Activated naive CD8-positive, alpha-beta T cell treated with anti-CD3 and anti-CD28 coated beads, Interleukin-2, amount 50 U/mL, for 16 hours (primary cell): ENCODE data around the gene PRPS2.

Experiments used
- DNase-seq: peaks from one replicate; pipeline ENCODE4 v3.0.0-alpha.2; 2020; ENCODE audit warnings: low read depth, low spot score

Gene PRPS2

DNA sequence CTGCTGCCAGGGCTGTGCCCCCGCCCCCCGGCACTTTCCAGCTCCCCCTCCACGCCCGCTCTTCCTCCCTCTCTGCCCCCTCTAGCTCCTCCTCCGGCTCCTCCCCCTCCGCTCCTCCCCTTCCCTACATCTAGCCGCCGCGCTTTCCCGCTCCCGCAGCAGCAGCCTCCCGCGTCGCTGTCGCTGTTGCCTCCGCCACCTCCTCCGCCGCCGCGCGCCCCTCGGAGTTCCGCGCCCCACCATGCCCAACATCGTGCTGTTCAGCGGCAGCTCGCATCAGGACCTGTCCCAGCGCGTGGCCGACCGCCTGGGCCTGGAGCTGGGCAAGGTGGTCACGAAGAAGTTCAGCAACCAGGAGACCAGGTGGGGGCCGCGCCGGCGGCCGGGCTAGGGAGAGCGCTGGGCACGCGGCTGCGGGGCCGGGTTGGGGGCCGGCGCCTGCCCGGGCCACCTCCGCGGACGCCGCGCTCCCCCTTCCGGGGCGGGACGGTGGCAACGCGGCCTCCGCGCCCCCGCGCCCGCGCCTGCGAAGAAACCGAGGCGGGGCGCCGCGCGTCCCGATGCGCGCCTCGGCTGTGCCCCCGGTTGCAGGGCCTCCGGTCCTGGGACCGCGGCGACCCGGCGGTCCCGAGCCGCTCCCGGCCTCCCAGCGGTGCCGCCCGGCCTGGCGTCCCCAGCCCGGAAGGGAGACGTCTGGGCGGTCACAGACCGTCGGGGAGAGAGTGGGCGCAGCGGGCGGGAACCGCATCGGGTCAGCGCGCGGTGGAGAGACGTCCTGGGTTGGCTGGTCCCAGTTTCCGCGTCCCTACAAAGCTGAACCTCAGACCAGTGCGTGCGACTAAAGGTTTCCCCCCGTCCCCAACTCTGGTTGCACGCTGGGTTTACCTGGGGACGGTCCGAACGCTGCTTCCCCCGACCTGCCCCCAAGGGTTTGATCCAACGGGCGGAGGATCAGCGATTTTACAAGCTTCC lies at the start of gene PRPS2:
Gene PRPS2, plus strand, starts transcription at position 156 of the 972 bp plus-strand sequence. Its CDS starts 86 bp downstream, at position 242.
- DNase-seq = peak; percentile 62

DNA sequence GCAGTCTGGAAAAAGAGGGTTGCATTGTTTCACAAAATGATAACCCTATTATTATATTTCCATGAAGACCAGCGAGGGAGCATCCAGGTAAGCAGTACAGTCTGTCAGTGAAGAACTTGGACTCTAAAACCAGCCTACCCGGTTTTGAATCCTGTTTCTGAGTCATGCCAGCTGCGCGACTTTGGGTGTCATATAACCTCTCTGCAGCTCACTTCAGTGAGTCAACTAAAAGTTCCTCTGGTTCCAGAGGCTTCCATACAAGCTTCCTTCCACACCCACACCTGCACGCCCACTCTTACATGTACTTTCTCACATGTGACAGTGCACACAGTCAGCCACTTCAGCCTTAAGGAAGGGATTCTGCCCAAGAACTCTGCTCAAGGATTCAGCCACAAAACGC lies 49.8 kb upstream of the PRPS2 start:
- no peak for DNase-seq

DNA sequence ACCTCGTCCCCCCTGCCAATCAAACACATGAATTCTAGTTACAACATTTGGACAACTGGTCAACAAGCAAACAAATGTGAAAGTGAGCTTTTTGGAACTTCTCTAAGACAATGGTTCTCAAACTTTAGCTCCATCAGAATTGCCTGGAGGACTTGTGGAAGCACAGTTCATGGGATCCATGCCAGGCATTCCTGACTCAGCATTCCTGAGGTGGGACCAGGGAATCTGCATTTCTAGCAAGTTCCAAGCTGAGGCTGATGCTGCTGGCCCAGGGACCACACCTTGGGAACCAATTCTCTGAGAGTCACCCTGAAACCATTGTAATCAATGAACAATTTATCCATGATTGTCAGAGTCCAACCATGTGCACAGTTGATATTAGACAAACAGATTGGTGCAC lies 43.8 kb upstream of the PRPS2 start:
- DNase-seq = no peak

DNA sequence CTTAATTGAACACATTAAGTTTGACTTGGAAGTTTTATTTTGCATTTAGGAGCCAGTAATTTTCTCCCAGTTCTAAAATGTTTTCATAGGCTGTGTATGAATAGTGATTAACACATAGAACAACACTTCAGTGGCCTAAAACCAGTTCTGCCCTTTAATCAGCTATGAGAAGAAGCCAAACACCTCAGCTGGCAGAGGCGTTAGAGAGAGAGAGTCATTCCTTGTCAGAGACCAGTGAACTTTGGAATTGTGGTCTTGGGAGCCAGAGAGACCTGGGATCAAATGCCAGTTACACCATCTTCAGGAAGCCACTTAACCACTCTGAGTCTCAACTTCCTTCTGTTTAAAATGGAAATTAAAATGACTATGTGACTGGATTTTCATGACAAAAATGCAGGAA lies 39.3 kb upstream of the PRPS2 start:
- no peak for DNase-seq

DNA sequence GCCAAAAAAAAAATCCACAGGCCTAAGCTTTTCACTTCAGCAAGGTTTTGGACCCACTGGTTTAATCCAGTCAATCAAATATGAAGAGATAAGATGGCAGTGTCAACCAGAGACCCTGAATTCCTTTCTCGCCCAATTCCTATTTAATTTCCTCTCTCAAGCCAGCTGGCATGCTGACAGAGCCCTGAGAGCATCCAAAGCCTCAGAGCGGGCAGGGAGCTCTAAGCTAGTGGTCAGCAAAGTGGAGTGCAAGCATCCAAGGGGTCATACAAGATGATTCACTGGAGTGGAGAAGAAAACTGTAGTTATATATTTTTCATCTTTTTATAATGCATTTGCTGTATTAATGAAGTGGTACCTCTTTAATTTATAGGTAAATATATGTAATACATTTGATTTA lies 37.8 kb upstream of the PRPS2 start:
- DNase-seq = no peak

DNA sequence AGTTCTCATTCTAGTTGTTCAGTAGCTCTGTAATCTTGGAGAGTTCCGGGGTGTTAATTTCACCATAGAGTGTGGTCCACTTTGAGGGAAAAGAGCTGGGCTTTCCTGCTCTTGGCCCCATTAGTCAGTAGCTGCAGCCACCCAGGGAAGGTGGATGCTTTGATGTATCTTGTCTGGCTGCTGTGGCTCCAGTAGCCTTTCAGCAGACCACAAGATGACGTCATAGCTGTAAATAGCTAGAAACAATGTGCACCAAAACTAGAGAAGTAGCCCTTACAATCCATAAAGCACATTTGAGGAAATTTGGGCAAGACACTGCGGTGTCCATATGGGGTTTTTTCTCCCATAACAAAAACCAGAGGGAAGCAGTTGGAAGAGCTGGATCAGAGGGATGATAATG lies 32.9 kb upstream of the PRPS2 start:
- DNase-seq = no peak

DNA sequence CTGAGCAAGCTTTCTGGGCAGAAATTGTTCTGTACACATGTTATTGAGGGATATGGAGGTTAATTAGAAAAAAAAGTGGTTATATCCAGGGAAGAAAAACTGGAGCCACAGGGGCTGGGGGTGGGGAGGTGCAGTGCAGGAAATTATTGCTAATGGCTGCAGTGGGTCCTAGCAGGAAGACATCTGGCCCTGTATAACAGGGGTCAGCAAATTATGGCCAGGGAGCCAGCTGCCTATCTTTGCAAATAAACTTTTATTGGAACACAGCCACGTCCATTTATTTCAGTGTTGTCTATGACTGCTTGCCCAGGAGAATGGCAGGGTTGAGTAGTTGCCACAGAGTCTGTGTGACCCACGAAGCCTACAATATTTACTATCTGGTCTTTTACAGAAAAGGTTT lies 23.4 kb upstream of the PRPS2 start:
- no peak for DNase-seq

DNA sequence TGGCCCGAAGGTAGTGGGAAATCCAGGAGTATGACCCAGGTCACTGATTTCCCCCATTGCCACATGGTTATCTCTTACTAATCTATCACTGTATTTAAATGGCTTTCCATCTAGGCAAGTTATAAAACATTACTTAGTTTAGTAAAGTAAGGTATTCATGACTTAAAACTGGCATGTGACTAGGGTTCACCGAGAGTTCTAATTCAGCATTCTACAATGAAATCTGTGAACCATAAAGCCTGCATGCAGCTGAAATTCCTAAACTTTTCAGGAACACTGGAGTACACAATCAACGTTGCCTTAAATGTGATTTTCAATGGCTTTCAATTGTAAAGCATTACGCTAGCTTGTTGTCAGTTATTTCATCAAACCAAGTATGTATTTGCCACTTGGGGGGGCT lies 22.7 kb upstream of the PRPS2 start:
- no peak for DNase-seq

DNA sequence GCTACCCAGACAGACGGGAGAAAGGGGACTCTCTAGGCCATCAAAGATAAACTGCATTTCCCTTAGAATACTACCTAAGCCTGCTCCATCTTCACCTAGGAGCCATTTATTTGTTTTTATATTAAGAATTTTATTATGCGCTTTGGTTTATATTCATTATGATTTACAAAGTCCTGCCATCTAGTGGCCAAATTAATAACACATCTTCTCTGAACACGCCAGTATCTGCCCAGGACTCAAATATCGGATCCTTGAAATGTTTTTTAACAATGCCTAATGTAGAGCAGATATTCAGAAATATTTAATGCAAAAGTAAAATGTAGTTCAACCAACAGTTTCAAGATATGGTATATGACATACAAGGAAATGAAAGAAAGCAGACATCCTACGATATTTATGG lies 20.8 kb upstream of the PRPS2 start:
- DNase-seq = no peak

DNA sequence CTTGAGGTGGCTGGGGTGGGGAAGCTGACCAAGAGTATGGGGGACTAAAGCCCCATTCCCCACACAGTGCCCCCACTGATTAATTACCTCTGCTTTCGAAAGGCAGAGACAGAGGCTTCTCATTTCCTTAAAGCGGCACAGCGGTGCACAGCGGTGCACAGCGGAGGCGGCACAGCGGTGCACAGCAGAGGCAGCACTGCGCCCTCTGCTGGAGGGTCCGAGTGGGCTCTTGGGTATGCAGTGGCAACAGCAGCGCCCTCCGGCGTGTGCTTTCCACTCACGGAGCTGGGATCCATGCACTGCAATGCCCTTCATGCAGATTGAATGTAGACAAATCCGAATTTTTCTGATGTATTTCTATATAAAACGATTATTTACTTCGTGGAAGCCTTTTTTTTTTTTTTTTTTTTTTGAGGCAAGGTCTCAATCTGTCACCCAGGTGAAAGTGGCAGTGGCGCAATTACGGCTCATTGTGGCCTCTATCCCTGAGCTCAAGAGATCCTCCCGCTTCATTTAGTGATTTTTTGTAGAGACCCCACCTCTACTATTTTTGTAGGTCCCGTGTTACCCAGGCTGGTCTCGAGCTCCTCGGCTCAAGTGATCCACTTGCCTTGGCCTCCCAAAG lies 19.7 kb upstream of the PRPS2 start:
- peak; percentile 33 for DNase-seq

DNA sequence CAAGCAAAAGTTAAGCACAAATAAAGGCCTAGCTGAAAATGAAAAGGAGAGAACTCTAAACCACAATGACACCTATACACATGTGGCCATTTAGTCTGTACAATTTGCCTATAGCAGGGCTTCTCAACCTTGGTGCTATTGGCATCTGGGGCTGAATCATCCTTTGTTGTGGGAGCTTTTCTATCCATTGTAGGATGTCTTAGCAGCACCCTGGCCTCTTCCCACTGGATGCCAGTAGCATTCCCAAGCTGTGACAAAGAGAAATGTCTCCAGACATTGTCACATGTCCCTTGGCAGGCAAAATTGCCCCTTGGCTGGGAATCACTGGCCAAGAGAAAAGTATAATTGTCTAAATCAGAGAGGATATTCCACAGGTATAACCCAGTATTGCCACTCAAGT lies 13.5 kb upstream of the PRPS2 start:
- no peak for DNase-seq

DNA sequence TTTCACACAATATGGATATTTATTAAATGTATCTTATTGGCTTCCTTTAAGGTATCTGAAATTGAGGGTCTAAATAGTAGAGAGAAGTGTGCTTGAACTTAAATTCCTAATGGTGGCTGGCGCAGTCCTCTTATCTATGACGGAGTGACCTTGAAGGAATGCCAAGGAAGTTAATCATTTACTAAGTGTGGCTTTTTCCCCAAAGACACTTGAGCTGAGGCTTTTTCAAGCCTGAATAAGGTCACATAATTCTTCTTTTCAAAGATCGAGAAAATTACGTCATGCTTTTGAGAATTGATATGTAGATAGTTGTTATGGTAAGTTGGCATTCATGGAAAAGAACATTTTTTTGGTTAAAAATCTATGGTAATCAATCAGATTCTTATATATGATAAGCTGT lies 11.7 kb upstream of the PRPS2 start:
- no peak for DNase-seq

DNA sequence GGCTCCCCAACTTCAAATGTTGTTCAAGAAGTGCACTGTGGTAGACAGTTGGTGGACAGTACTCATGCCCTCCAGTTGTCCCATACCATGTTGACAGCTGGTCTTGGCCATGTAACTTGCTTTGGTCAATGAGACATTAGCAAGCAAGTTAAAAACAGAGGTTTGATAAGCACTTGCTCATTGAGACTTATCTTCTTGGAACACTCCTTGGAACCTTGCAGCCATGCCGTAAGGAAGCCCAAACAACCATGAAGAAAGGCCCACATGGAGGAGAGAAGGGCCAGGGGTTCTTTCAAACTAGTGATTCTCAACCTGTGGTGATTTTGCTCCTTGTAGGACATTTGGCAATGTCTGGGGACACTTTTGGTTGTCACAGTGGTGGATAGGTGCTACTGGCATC lies 2.6 kb upstream of the PRPS2 start:
- no peak for DNase-seq

DNA sequence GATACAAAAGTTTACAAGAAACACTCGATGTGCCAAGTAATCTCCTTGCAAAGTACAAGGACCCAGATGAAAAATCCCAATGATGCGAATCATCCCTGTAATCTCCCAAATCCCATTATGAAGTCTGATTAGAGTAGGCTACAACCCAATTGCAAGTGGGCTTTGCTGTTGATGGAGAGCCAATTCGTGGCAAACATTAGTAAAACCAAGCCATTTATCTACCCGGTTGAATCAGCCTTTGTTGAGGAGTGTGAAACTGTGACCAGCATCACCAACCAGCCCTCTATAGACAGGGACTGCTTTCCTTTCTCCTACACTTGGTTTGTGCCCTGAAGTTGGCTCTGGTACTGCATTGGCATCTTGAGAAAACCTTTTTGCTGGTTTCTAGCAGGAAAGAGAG lies 1.2 kb upstream of the PRPS2 start:
- no peak for DNase-seq

DNA sequence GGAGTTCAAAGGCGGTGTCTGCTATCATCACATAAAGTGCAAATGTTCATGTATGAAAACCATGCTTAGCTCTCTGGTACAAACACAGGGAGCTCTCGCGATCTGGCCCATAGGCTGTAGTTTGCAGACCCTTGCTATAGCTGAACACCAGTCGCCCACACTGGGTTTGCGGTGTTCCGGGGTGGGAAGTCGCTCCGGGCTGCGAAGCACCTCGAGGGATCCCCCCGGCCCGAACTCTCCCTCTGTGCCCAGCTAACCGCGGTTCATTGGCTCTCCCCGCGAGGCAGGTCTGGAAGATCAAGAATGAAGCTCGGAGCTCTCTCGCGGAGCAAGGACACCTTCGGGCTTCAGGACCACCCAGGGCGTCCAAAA lies 341 bp upstream of the PRPS2 start:
- no peak for DNase-seq

DNA sequence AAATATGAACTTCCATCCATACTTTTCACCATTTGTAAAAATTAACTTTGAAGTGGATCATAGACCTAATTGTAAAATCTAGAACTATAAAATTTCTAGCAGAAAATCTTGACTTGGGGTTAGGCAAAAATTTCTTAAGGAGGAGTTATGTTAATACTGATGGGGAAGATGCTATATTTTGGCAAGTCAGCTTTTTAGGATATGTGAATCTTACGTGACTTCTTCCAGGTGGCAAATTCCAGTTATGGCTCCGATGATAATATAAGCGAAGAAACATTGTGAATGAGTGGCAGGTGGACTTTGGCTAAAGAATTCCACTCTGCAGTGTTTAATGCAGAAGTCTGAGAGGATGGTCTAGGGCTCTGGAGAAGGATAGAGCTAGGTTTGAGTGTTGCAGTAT lies 1.5 kb downstream of the PRPS2 start:
- no peak for DNase-seq

DNA sequence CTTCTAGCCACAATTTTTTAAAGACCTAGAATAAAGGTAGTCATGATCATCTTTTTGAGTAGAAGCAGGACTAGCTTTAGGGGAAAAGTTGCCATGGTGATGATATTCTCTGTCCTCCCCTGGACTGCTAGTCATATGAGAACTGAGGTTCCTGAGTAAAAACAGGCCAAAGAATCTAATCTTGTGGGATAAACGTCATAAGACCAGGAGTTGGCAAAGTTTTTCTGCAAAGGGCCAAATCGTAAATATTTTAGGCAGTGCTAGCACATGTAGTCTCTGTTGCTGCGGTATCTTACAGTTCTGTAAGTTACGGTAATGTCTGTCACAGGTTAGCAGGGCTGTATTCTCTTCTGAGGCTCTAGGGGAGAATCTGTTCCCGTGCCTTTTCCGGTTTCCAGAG lies 3.4 kb downstream of the PRPS2 start:
- DNase-seq = no peak

DNA sequence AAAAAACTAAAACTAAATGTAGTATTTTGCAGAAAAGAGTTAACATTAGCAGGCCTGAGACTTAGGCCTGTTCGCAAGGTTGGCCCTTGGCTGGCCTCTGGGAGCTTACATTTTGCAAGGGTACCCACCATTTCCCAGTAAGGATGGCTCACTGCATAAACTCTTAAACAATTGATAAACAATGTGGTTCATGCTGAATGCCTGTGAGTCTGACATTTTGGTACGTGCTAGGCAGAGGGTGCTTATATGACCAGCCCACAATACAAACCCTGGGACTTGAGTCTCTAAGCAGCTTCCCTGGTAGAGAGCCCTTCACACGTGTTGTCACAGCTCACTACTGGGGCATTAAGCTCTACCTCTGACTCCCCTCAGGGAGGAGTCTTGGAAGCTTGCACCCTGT lies 7.4 kb downstream of the PRPS2 start:
- no peak for DNase-seq

DNA sequence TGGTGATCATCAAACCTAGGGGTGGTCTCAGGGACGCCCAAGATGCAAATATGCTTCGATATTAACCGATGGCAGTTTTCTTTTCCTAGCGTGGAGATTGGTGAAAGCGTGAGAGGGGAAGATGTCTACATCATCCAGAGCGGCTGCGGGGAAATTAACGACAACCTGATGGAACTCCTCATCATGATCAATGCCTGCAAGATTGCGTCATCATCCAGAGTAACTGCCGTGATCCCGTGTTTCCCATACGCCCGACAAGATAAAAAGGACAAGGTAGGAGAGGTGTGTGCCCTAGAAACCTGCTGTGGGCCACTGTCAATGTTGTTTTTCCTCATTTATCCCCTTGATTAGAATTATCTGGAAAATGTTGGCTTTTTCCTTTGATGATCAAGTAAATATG lies 7.9 kb downstream of the PRPS2 start:
- no peak for DNase-seq

DNA sequence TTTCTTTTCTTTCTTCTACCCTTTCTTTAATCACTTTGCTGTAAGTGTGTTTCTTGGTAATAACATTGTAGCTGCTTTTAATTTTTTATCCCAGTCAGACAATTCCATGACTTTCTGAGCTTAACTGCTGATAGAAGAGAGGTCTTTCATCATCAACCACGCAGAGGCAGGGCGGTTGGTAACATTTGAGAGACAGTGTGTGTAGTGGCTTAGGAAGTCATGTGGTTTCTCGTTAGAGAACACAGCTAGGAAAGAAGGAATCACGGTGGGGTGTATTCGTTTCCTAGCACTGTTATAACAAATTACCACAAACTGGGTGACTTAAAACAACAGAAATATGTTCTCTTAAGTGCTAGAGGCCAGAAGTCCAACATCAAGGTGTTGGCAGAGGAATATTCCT lies 11.5 kb downstream of the PRPS2 start:
- DNase-seq = no peak

DNA sequence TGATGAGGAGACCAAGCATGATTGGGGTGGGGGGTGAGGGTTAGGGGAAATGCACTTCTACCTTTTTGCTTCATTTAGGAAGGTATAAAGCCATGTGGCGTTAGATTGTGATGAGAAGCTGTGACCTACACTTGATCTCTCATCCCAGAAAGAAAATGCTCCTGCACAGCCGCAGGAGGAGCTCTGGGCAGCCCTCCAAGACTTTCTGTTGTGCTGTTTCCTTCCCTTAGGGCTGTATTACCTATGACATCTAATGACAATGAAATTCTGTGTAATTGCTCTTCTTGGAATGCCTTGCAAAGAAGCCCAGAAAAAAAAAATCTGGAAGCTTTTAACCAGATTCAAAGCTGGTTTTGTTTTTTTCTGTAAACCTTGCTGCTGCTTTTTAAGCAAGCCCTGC lies 13.4 kb downstream of the PRPS2 start:
- DNase-seq = no peak

DNA sequence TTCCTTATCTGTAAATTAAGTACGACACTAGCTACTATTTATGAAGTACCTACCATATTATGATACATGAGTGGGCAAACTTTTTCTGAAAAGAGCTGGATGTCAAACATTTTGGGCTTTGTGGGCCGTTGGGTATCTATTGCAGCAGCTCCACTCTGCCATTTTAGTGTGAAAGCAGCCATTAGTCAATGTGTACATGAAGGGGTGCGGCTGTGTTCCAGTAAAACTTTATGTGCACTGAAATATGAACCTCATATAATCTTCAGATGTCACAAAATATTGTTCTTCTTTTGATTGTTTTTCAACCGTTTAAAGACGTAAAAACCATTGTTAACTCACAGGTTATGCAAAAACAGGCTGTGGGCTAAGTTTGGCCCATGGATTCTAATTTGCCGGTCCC lies 14.1 kb downstream of the PRPS2 start:
- no peak for DNase-seq

DNA sequence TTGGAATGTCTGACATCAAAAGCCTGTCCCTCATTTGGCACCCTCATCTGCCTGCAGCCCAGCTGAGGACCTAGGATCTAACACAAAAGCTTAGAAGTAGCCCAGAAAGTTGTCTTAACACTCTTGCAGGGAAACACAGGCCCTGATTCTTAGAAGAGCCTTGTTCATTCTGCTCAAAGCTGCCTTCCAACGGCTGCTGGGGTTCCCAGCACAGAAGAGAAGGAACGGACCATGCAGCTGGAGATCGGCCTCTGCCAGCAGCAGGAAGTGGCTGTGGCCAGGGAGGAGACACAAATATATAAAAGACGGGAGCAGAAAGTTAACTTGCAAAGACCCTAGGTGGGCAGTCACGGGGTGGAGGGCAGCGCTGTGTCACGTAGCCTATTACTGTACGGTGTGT lies 20.4 kb downstream of the PRPS2 start:
- no peak for DNase-seq
